ENCODE results near the gene PLEKHG5. TPM values are rescaled to one million over a fixed set of nuclear protein-coding genes. Genes with fewer than 3 reads are reported as not detected.

Gene PLEKHG5, protein sequence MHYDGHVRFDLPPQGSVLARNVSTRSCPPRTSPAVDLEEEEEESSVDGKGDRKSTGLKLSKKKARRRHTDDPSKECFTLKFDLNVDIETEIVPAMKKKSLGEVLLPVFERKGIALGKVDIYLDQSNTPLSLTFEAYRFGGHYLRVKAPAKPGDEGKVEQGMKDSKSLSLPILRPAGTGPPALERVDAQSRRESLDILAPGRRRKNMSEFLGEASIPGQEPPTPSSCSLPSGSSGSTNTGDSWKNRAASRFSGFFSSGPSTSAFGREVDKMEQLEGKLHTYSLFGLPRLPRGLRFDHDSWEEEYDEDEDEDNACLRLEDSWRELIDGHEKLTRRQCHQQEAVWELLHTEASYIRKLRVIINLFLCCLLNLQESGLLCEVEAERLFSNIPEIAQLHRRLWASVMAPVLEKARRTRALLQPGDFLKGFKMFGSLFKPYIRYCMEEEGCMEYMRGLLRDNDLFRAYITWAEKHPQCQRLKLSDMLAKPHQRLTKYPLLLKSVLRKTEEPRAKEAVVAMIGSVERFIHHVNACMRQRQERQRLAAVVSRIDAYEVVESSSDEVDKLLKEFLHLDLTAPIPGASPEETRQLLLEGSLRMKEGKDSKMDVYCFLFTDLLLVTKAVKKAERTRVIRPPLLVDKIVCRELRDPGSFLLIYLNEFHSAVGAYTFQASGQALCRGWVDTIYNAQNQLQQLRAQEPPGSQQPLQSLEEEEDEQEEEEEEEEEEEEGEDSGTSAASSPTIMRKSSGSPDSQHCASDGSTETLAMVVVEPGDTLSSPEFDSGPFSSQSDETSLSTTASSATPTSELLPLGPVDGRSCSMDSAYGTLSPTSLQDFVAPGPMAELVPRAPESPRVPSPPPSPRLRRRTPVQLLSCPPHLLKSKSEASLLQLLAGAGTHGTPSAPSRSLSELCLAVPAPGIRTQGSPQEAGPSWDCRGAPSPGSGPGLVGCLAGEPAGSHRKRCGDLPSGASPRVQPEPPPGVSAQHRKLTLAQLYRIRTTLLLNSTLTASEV
- 3.8 and 5.1 TPM in 2 replicates for total RNA-seq (ENCODE audit: low replicate concordance)

DNA sequence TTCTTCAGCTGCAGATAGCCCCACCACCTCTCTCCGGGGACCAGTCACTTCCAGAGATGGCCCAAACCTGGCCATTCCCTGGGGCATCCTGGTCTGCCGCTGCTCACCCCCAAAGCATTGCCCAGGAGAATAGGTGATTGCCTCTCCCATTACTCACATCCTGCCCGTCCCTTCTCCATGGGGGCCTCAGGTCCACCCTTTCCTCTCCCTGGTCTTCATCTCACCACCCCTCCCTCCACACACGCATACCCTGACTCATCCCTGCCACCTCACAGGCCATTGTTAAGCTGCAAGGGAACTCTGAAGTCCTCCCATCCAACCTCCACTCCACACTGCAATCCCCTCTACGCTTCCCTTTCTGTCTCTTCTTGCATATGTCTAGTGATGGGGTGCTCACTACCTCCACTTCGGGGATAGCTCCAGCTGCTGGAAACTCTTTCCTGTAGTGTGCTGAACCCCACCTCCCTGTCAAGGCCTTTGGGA is at the start of gene PLEKHG5:
PLEKHG5 (minus strand) TSS at position 188 of the 483 bp plus-strand sequence. CDS start 14,096 bp downstream, outside the sequence.
- H3K4me3 ChIP-seq (ENCODE audit: low read depth, low read length), result peak within 1 kb of the TSS; percentile 88
- peak; percentile 80 for DNase-seq (ENCODE audit: low read depth)
- TF ChIP-seq, protein P1, sequence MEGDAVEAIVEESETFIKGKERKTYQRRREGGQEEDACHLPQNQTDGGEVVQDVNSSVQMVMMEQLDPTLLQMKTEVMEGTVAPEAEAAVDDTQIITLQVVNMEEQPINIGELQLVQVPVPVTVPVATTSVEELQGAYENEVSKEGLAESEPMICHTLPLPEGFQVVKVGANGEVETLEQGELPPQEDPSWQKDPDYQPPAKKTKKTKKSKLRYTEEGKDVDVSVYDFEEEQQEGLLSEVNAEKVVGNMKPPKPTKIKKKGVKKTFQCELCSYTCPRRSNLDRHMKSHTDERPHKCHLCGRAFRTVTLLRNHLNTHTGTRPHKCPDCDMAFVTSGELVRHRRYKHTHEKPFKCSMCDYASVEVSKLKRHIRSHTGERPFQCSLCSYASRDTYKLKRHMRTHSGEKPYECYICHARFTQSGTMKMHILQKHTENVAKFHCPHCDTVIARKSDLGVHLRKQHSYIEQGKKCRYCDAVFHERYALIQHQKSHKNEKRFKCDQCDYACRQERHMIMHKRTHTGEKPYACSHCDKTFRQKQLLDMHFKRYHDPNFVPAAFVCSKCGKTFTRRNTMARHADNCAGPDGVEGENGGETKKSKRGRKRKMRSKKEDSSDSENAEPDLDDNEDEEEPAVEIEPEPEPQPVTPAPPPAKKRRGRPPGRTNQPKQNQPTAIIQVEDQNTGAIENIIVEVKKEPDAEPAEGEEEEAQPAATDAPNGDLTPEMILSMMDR (IDR thresholded peaks at IDR 0.05; ENCODE audit: insufficient read depth, low read length), result no peak

DNA sequence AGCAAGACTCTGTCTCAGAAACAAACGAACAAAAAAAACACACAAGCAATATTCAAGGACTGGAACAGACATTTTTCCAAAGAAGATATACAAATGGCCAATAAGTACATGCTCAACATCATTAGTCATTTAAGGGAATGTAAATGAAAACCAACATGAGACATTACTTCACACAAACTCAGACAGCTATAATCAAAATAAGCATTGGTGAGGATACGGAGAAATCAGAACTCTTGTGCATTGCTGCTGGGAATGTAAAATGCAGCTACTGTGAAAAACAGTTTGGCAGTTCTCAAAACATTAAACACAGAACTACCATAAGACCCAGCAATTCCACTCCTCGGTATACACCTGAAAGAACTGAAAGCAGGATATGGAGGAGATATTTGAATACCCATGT is 47.5 kb upstream of the PLEKHG5 start:
- TF ChIP-seq, protein P1 (IDR thresholded peaks at IDR 0.05; ENCODE audit: insufficient read depth, low read length), result no peak
- DNase-seq (ENCODE audit: low read depth), result no peak
- H3K4me3 ChIP-seq (ENCODE audit: low read depth, low read length), result no peak overlapping the region

DNA sequence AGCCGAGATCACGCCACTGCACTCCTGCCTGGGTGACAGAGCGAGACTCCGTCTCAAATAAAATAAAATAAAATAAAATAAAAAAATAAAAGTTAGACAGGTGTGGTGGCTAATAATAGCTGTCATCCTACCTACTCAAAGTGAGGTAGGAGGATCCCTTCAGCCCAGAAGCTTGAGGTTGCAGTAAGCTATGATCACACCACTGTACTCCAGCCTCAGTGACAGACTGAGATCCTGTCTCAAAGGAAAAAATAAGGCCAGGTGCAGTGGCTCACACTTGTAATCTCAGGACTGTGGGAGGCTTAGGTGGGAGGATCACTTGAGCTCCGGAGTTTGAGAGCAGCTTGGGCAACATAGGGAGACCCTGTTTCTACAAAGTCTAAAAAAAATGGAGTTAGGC is 44.8 kb upstream of the PLEKHG5 start:
- TF ChIP-seq, protein P1 (IDR thresholded peaks at IDR 0.05; ENCODE audit: insufficient read depth, low read length), result no peak
- DNase-seq (ENCODE audit: low read depth), result no peak
- H3K4me3 ChIP-seq (ENCODE audit: low read depth, low read length), result no peak overlapping the region

DNA sequence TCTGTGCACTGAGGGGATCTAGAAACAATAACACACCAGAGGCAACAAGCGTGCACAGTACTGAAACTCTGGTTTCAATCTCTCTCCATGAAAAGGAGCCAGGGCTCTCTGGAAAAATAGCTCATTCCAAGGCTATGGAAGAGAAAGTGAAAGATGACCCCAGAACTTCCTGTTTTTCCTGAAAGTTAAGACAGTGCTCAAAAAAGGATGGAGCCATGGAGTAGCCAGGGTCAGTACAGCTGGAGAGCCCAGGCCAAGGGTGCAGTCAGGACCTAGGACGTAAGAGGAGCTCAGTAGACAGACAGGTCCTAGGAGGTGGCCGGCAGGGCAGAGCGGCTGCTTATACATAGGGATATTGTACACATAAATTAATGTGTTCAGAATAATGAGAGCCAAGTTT is 43.7 kb upstream of the PLEKHG5 start:
- H3K4me3 ChIP-seq (ENCODE audit: low read depth, low read length), result no peak overlapping the region
- TF ChIP-seq, protein P1 (IDR thresholded peaks at IDR 0.05; ENCODE audit: insufficient read depth, low read length), result no peak
- no peak for DNase-seq (ENCODE audit: low read depth)

DNA sequence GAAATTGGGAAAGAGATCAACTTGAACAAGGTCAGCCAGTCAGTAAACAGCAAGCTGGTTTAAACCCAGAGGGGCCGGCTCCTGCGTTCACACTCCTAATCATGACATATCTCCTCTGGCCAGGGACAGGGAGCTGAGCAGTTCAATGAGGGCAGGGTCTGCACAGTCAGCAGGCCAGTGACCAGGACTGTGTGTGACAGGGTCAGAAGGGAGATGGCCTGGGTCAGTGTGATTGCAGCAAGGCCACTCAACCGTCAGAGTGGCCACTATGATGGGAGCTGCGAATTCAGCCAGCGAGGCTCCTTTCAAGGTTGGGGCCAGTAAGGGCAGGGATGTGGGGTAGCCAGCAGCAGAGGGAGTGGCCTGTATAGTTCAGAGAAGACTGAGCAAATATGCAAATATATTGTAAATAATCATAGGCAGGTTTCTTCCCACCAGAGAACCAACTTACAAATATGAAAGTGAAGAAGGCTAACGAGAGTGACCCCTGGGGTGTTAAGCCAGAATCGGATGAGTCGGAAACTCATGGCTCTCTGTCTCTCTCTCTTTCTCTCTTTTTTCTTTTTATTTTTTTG is 42.9 kb upstream of the PLEKHG5 start:
- H3K4me3 ChIP-seq (ENCODE audit: low read depth, low read length), result no peak overlapping the region
- TF ChIP-seq, protein P1 (IDR thresholded peaks at IDR 0.05; ENCODE audit: insufficient read depth, low read length), result no peak
- DNase-seq (ENCODE audit: low read depth), result no peak

DNA sequence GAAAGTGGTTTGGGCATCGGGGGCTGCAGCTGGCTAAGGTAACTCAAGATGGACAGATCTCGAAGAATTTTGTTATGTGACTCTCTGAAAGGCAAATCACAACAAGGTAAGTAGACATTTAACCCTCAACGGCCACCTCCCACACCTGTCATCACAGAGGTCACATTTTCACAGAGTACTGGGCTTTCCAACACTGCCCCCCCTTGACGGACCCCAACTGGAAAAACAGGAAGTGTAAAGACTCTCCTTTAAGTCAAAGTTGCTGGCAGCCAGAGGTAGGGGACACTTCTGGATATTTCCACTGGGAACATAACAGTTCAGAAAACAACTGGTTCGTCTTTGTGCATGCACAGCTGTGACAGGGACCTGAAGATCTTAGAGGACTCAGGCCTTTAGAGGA is 40.5 kb upstream of the PLEKHG5 start:
- no peak for DNase-seq (ENCODE audit: low read depth)
- no peak overlapping the region for H3K4me3 ChIP-seq (ENCODE audit: low read depth, low read length)
- TF ChIP-seq, protein P1 (IDR thresholded peaks at IDR 0.05; ENCODE audit: insufficient read depth, low read length), result no peak
